WTC11 (cell line): Measurements from ENCODE around the gene CACTIN. TPM values are rescaled to one million over a fixed set of nuclear protein-coding genes. Genes with fewer than 3 reads are reported as not detected.
A peak's percentile ranks its signal among the peaks of the same experiment; 100 is the strongest.

ENCODE experiments used
- ATAC-seq: fragments of 200-7000 bp; cut with Tn5 transposase; 2 replicates; pipeline ENCODE4 v1.10.0; 2021; ENCODE audit warnings: mild to moderate bottlenecking, moderate library complexity
- CTCF ChIA-PET: fragments of 300-600 bp; sonication (Branson Sonifier 250); formaldehyde crosslinking; loops from one replicate; lab custom pipeline; 2021; ENCODE audit warnings: antibody characterized with exemption; lab: Charles Lee
- POLR2A ChIA-PET: fragments of 350-600 bp; sonication (Branson Sonifier 250); formaldehyde crosslinking; loops from one replicate; lab custom pipeline; 2021; ENCODE audit warnings: antibody characterized with exemption; lab: Charles Lee
- DNase-seq: peaks from one replicate; pipeline ENCODE4 v3.0.0; 2021; ENCODE audit warnings: low spot score
- H3K27ac Mint-ChIP-seq: 2 replicates; pipeline ENCODE4 v1.8.0; 2021; ENCODE audit warnings: mixed read lengths
- H3K27me3 Mint-ChIP-seq: 2 replicates; pipeline ENCODE4 v1.8.0; 2021; ENCODE audit warnings: low read depth, mild to moderate bottlenecking, moderate library complexity, mixed read lengths
- H3K36me3 Mint-ChIP-seq: 2 replicates; pipeline ENCODE4 v1.8.0; 2021; ENCODE audit warnings: mixed read lengths
- H3K4me1 Mint-ChIP-seq: 2 replicates; pipeline ENCODE4 v1.8.0; 2022; ENCODE audit warnings: mixed read lengths
- H3K4me3 Mint-ChIP-seq: 2 replicates; pipeline ENCODE4 v1.8.0; 2021; ENCODE audit warnings: mild to moderate bottlenecking, moderate library complexity, mixed read lengths
- H3K9me3 Mint-ChIP-seq: 2 replicates; pipeline ENCODE4 v1.8.0; 2021; ENCODE audit warnings: mixed read lengths
- ETV6 ChIP-seq: sonication (generic); formaldehyde crosslinking; IDR thresholded peaks from 2 replicates; pipeline ENCODE4 v1.8.1; 2022; ENCODE audit warnings: mild to moderate bottlenecking, missing genetic modification reagents
- FOXJ3 ChIP-seq: sonication (generic); formaldehyde crosslinking; IDR thresholded peaks from 2 replicates; pipeline ENCODE4 v1.9.0; 2021; ENCODE audit warnings: missing genetic modification reagents, mild to moderate bottlenecking, borderline replicate concordance
- GABPB1 ChIP-seq: sonication (generic); formaldehyde crosslinking; IDR thresholded peaks from 2 replicates; pipeline ENCODE4 v1.8.1; 2023; ENCODE audit warnings: mild to moderate bottlenecking, missing genetic modification reagents
- GRHL2 ChIP-seq: fragments of 250-450 bp; sonication (Bioruptor Pico); IDR thresholded peaks from 2 replicates; pipeline ENCODE4 v1.8.0; 2022; ENCODE audit warnings: mild to moderate bottlenecking, moderate library complexity; ENCODE audit not compliant: insufficient replicate concordance, severe bottlenecking
- GTF2I ChIP-seq: fragments of 250-450 bp; sonication (Bioruptor Pico); conservative IDR thresholded peaks from 2 replicates; pipeline ENCODE4 v1.4.0; 2021; ENCODE audit warnings: mild to moderate bottlenecking
- NFE2L1 ChIP-seq: sonication (generic); formaldehyde crosslinking; IDR thresholded peaks from 2 replicates; pipeline ENCODE4 v1.8.1; 2023; ENCODE audit warnings: missing genetic modification reagents
- OVOL2 ChIP-seq: fragments of 250-450 bp; sonication (Bioruptor Pico); IDR thresholded peaks from 2 replicates; pipeline ENCODE4 v1.9.0; 2021; ENCODE audit warnings: mild to moderate bottlenecking, borderline replicate concordance
- RELA ChIP-seq: sonication (generic); formaldehyde crosslinking; IDR thresholded peaks from 2 replicates; pipeline ENCODE4 v1.8.1; 2022; ENCODE audit warnings: missing genetic modification reagents, mild to moderate bottlenecking, borderline replicate concordance
- RORB ChIP-seq: fragments of 250-450 bp; sonication (Bioruptor Pico); IDR thresholded peaks from 2 replicates; pipeline ENCODE4 v1.9.0; 2021; ENCODE audit warnings: mild to moderate bottlenecking
- TEAD1 ChIP-seq: sonication (generic); formaldehyde crosslinking; IDR thresholded peaks from 2 replicates; pipeline ENCODE4 v1.8.0; 2022; ENCODE audit warnings: mild to moderate bottlenecking, missing genetic modification reagents
- TEAD4 ChIP-seq: sonication (generic); formaldehyde crosslinking; IDR thresholded peaks from 2 replicates; pipeline ENCODE4 v1.8.0; 2022; ENCODE audit warnings: mild to moderate bottlenecking, missing genetic modification reagents
- ZBTB21 ChIP-seq: sonication (generic); formaldehyde crosslinking; IDR thresholded peaks from 2 replicates; pipeline ENCODE4 v1.8.1; 2023; ENCODE audit warnings: mild to moderate bottlenecking, missing genetic modification reagents, borderline replicate concordance
- ZNF317 ChIP-seq: sonication (generic); formaldehyde crosslinking; IDR thresholded peaks from 2 replicates; pipeline ENCODE4 v1.8.1; 2023; ENCODE audit warnings: low read depth, mild to moderate bottlenecking, moderate library complexity, missing genetic modification reagents, borderline replicate concordance
- ZNF423 ChIP-seq: fragments of 250-450 bp; sonication (Bioruptor Pico); IDR thresholded peaks from 2 replicates; pipeline ENCODE4 v2.1.2; 2022; ENCODE audit warnings: mild to moderate bottlenecking, moderate library complexity
- total RNA-seq: library from RNA; stranded (reverse); gene quantifications from 3 replicates; pipeline ENCODE4 v1.2.3, GENCODE V29; 2021
- TF ChIP-seq, protein P1 (sequence below): sonication (generic); formaldehyde crosslinking; IDR thresholded peaks from 2 replicates; pipeline ENCODE4 v1.8.1; 2023; ENCODE audit warnings: mild to moderate bottlenecking, missing genetic modification reagents
- TF ChIP-seq, protein P2 (sequence below): fragments of 250-450 bp; sonication (Bioruptor Pico); IDR thresholded peaks from 2 replicates; pipeline ENCODE4 v1.8.0; 2021; ENCODE audit warnings: mild to moderate bottlenecking
- TF ChIP-seq, protein P3 (sequence below): sonication (generic); formaldehyde crosslinking; IDR thresholded peaks from 2 replicates; pipeline ENCODE4 v1.8.0; 2022; ENCODE audit warnings: missing genetic modification reagents
- TF ChIP-seq, protein P4 (sequence below): sonication (generic); formaldehyde crosslinking; IDR thresholded peaks from 2 replicates; pipeline ENCODE4 v1.8.0; 2023; ENCODE audit warnings: missing genetic modification reagents

Gene CACTIN
- total RNA-seq, 1 experiment from 2014 or later: 42.2 TPM

DNA sequence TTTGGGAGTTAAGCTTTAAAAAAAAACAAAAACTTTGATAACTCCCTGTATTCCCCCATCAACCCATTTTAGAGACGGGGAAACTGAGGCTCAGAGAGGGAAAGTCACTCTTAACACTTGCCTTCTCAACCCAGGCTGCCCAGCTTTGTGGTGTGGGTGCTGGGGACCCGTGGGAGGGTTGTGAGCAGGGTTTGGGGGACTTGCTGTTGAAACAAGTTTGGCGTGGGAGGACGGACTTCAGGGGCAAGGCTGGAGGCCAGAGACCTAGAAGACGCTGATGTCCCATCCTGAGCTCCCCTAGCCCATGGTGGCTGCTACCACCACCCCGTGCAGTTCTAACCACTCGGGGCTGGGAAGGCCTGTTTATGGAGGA lies 747 bp upstream of the CACTIN start:
- Mint-ChIP-seq H3K27ac (0 out of 2 replicates have a peak overlapping the region, but pooled peaks have one; percentile 95), H3K36me3 (peaks cover 3% of the 10 kb centered on the region; the same call in 1 of the 2 replicates), H3K9me3 (no peaks in the 10 kb centered on the region), H3K27me3 (no peaks in the 10 kb centered on the region), H3K4me1 (peaks cover 5% of the 10 kb centered on the region), H3K4me3 (peak overlapping the region; percentile 98; the same call in 1 of the 2 replicates)
- ChIA-PET CTCF (interaction anchor here (1.0 to 1.1 kb wide), 2 partner anchors 10 to 28 kb away, joined by 3 to 5 read pairs; no protein-coding TSS in a partner anchor), POLR2A (no interaction called here)
- TF ChIP-seq GTF2I (CRISPR knock-in tag): peak; percentile 99
- no peak for TF ChIP-seq GRHL2 (CRISPR knock-in tag)
- no peak for ATAC-seq
- DNase-seq: no peak

DNA sequence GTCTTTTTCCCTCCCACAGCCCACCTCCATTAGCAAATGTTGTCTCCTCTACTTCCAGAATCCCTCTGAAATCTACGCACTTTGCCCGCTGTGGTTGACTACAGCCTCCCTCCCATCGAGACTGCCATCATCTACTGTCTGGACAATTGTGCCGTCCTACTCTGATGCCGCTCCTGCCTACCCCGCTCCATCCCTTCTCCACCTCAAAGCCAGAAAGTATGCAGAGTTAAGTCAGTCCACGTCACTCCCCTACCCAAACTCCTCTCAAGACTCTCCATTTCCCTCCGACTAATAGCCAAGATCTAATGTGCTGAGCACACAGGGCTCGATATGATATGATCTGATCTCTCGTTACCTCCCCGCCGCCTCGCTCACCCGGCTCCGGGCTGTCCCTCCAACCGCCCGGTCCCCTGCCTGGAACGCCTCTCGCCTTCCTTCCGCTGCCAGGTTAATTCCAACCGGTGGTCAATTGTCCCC lies 556 bp downstream of the CACTIN start:
- Mint-ChIP-seq H3K27me3 (no peaks in the 10 kb centered on the region), H3K4me1 (peaks cover 5% of the 10 kb centered on the region), H3K9me3 (no peaks in the 10 kb centered on the region), H3K4me3 (peak overlapping the region; percentile 98), H3K36me3 (peaks cover 5% of the 10 kb centered on the region), H3K27ac (peak overlapping the region; percentile 95)
- ChIA-PET CTCF (interaction anchor here (1.4 kb wide), 1 partner anchor 141 kb away, joined by 3 read pairs; no protein-coding TSS in a partner anchor), POLR2A (no interaction called here)
- TF ChIP-seq, protein P1, sequence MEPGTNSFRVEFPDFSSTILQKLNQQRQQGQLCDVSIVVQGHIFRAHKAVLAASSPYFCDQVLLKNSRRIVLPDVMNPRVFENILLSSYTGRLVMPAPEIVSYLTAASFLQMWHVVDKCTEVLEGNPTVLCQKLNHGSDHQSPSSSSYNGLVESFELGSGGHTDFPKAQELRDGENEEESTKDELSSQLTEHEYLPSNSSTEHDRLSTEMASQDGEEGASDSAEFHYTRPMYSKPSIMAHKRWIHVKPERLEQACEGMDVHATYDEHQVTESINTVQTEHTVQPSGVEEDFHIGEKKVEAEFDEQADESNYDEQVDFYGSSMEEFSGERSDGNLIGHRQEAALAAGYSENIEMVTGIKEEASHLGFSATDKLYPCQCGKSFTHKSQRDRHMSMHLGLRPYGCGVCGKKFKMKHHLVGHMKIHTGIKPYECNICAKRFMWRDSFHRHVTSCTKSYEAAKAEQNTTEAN: no peak
- TF ChIP-seq OVOL2 (CRISPR knock-in tag): no peak
- no peak for TF ChIP-seq TEAD1 (CRISPR knock-in tag)
- no peak for ATAC-seq
- no peak for DNase-seq

DNA sequence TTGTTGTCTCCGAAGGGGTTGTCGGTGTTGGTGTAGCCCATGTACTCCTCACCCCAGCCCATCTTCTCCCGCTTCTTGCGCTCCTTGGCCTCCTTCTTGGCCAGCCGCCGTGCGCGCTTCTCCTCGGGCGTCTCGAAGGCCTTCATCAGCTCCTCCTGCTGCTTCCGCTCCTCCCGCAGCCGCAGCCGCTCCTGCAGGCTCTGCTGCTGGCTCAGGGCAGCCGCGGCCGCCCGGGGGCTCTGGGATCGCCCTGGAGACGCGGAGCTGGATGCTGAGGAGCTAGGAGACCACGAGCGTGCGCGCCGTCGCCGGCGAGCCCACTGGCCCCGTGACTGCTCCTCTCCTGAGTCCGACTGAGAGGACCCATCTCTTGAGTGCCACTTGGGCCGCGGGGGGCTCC lies 2.9 kb downstream of the CACTIN start:
- H3K9me3 Mint-ChIP-seq: no peaks in the 10 kb centered on the region
- peaks cover 5% of the 10 kb centered on the region for H3K4me1 Mint-ChIP-seq
- DNase-seq (no peak), ATAC-seq (no peak)
- ChIA-PET POLR2A (no interaction called here), CTCF (interaction anchor here (1.2 kb wide), 1 partner anchor 87 kb away, joined by 3 read pairs; no protein-coding TSS in a partner anchor)
- no peak overlapping the region for H3K27ac Mint-ChIP-seq
- TF ChIP-seq FOXJ3 (CRISPR knock-in tag): no peak
- no peak for TF ChIP-seq GABPB1
- TF ChIP-seq NFE2L1 (CRISPR knock-in tag): no peak
- no peak for TF ChIP-seq ZNF423
- no peak for TF ChIP-seq RELA (CRISPR knock-in tag)
- no peak for TF ChIP-seq ZNF317 (CRISPR knock-in tag)
- H3K36me3 Mint-ChIP-seq: peaks cover 5% of the 10 kb centered on the region
- H3K27me3 Mint-ChIP-seq: no peaks in the 10 kb centered on the region
- H3K4me3 Mint-ChIP-seq: no peak overlapping the region

DNA sequence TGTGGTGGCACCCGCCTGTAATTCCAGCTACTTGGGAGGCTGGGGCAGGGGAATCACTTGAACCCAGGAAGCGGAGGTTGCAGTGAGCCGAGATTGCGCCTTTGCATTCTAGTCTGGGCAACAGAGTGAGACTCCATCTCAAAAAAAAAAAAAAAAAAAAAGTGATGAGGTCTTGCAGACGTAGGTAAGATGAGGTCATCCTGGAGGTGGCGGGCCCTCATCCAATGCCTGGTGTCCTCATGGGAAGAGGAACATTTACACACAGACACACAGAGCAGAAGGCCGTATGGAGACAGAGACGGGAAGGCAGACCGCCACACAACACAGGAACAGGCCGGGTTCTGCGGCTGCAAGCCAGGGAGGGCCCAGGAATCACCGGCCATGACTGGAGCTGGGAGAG lies 4.4 kb downstream of the CACTIN start:
- DNase-seq (no peak), ATAC-seq (no peak)
- ChIA-PET POLR2A (interaction anchor here (0.8 kb wide), 1 partner anchor 44 kb away, joined by 4 read pairs; no protein-coding TSS in a partner anchor), CTCF (interaction anchor here (0.9 to 1.5 kb wide), 3 partner anchors 10 to 88 kb away, joined by 3 to 5 read pairs (median 3); no protein-coding TSS in a partner anchor)
- no peak overlapping the region for H3K27ac Mint-ChIP-seq
- H3K4me3 Mint-ChIP-seq: no peak overlapping the region
- H3K27me3 Mint-ChIP-seq: no peaks in the 10 kb centered on the region
- TF ChIP-seq, protein P2, sequence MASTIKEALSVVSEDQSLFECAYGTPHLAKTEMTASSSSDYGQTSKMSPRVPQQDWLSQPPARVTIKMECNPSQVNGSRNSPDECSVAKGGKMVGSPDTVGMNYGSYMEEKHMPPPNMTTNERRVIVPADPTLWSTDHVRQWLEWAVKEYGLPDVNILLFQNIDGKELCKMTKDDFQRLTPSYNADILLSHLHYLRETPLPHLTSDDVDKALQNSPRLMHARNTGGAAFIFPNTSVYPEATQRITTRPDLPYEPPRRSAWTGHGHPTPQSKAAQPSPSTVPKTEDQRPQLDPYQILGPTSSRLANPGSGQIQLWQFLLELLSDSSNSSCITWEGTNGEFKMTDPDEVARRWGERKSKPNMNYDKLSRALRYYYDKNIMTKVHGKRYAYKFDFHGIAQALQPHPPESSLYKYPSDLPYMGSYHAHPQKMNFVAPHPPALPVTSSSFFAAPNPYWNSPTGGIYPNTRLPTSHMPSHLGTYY (CRISPR knock-in tag): no peak
- no peak for TF ChIP-seq ZBTB21 (CRISPR knock-in tag)
- TF ChIP-seq, protein P3, sequence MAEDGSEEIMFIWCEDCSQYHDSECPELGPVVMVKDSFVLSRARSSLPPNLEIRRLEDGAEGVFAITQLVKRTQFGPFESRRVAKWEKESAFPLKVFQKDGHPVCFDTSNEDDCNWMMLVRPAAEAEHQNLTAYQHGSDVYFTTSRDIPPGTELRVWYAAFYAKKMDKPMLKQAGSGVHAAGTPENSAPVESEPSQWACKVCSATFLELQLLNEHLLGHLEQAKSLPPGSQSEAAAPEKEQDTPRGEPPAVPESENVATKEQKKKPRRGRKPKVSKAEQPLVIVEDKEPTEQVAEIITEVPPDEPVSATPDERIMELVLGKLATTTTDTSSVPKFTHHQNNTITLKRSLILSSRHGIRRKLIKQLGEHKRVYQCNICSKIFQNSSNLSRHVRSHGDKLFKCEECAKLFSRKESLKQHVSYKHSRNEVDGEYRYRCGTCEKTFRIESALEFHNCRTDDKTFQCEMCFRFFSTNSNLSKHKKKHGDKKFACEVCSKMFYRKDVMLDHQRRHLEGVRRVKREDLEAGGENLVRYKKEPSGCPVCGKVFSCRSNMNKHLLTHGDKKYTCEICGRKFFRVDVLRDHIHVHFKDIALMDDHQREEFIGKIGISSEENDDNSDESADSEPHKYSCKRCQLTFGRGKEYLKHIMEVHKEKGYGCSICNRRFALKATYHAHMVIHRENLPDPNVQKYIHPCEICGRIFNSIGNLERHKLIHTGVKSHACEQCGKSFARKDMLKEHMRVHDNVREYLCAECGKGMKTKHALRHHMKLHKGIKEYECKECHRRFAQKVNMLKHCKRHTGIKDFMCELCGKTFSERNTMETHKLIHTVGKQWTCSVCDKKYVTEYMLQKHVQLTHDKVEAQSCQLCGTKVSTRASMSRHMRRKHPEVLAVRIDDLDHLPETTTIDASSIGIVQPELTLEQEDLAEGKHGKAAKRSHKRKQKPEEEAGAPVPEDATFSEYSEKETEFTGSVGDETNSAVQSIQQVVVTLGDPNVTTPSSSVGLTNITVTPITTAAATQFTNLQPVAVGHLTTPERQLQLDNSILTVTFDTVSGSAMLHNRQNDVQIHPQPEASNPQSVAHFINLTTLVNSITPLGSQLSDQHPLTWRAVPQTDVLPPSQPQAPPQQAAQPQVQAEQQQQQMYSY: no peak
- TF ChIP-seq RORB (CRISPR knock-in tag): no peak
- TF ChIP-seq TEAD4: no peak
- TF ChIP-seq, protein P4, sequence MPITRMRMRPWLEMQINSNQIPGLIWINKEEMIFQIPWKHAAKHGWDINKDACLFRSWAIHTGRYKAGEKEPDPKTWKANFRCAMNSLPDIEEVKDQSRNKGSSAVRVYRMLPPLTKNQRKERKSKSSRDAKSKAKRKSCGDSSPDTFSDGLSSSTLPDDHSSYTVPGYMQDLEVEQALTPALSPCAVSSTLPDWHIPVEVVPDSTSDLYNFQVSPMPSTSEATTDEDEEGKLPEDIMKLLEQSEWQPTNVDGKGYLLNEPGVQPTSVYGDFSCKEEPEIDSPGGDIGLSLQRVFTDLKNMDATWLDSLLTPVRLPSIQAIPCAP (CRISPR knock-in tag): no peak
- TF ChIP-seq ETV6 (CRISPR knock-in tag): no peak
- TF ChIP-seq, all 79 proteins: peak for 0
- Mint-ChIP-seq H3K9me3 (no peaks in the 10 kb centered on the region), H3K36me3 (peaks cover 5% of the 10 kb centered on the region), H3K4me1 (peaks cover 6% of the 10 kb centered on the region)
